ENCODE results near the gene MAGEF1. TPM values are rescaled to one million over a fixed set of nuclear protein-coding genes. Genes with fewer than 3 reads are reported as not detected.
A peak's percentile ranks its signal among the peaks of the same experiment; 100 is the strongest.

Gene MAGEF1
- total and polyA plus RNA-seq, 2 of the 13 experiments (the other 11 are each of a cell fraction or from before 2014, with no cell fraction given) = 26.0 to 62.4 TPM

- 0 out of 4 replicates have a peak, but pooled peaks of 1 of the 2 experiments have one; percentile 18 for TF ChIP-seq REST (IDR thresholded peaks at IDR 0.05; ENCODE audit: borderline replicate concordance in 1 of 2, low read depth in 1 of 2, low read length in 2 of 2)
- TF ChIP-seq FOXC1 (CRISPR knock-in tag; IDR thresholded peaks at IDR 0.05; ENCODE audit: borderline replicate concordance) = peak; percentile 9; the same call in 1 of the 2 replicates
- 0 out of 2 replicates have a peak, but pooled peaks have one; percentile 6 for TF ChIP-seq ZNF792 (CRISPR knock-in tag; IDR thresholded peaks at IDR 0.05)
- TF ChIP-seq ZNF546 (CRISPR knock-in tag; conservative IDR thresholded peaks at IDR 0.05) = 0 out of 2 replicates have a peak, but pooled peaks have one; percentile 2
- no peak for TF ChIP-seq RNF219 (CRISPR knock-in tag; IDR thresholded peaks at IDR 0.05)
- TF ChIP-seq TIGD3 (CRISPR knock-in tag; IDR thresholded peaks at IDR 0.05; ENCODE audit: borderline replicate concordance) = 0 out of 2 replicates have a peak, but pooled peaks have one; percentile 0
- no peak for TF ChIP-seq HNRNPH1 (optimal IDR thresholded peaks at IDR 0.05; ENCODE audit: low read depth, low read length)
- no peak for TF ChIP-seq RORA (CRISPR knock-in tag; IDR thresholded peaks at IDR 0.05)
- peak; percentile 35; the same call in 1 of the 2 replicates for TF ChIP-seq NFKB2 (CRISPR knock-in tag; IDR thresholded peaks at IDR 0.05; ENCODE audit: borderline replicate concordance)
- TF ChIP-seq ZNF687 (CRISPR knock-in tag; IDR thresholded peaks at IDR 0.05) = peak; percentile 55
- 0 out of 2 replicates have a peak, but pooled peaks have one; percentile 58 for TF ChIP-seq ZC3H13 (CRISPR knock-in tag; IDR thresholded peaks at IDR 0.05)
- peak; percentile 17; the same call in 1 of the 2 replicates for TF ChIP-seq MED1 (CRISPR knock-in tag; IDR thresholded peaks at IDR 0.05)
- peak; percentile 95 for TF ChIP-seq ZNF12 (CRISPR knock-in tag; IDR thresholded peaks at IDR 0.05)
- TF ChIP-seq TSC22D2 (CRISPR knock-in tag; IDR thresholded peaks at IDR 0.05; ENCODE audit: borderline replicate concordance) = 0 out of 2 replicates have a peak, but pooled peaks have one; percentile 4
- TF ChIP-seq SAFB2 (CRISPR knock-in tag; IDR thresholded peaks at IDR 0.05; ENCODE audit: borderline replicate concordance, low read depth) = peak; percentile 28; the same call in 1 of the 2 replicates
These were observed 883 bp downstream of the MAGEF1 start (continued) for GRCh38 chr3:184710870-184711492.
